Measurements from ENCODE around the gene SLC9A7. TPM values are rescaled to one million over a fixed set of nuclear protein-coding genes. Genes with fewer than 3 reads are reported as not detected.
"Not testable (repeated sequence)": the region's sequence is repeated elsewhere in the genome, so short reads cannot be mapped to it uniquely, and the experiment has no call there.

Gene SLC9A7
- polyA plus RNA-seq = 1 to 10 TPM; 1.0 to 2.0 (median 1.3) TPM

GRCh38 chrX:46758956-46759644 is at the start of gene SLC9A7:
Gene SLC9A7, minus strand, starts transcription at chrX:46759118. Its CDS starts 89 bp downstream, at chrX:46759029.
- peaks cover 13% of the 10 kb centered on the region in 2 donors for H3K4me1 Mint-ChIP-seq
- H3K4me3 Mint-ChIP-seq = peak within 1 kb of the TSS; percentile 73 to 87 (median 82)
- H3K9me3 Mint-ChIP-seq = no peaks in the 10 kb centered on the region
- H3K27me3 Mint-ChIP-seq (ENCODE audit: low read depth in 3 of 3) = peaks cover 3 to 17% (median 13%) of the 10 kb centered on the region in 3 donors
- H3K36me3 Mint-ChIP-seq = no peaks in the 10 kb centered on the region
- peak; percentile 62 to 71 (median 70) for DNase-seq
- peak within 1 kb of the TSS in 2 of 6 donors; percentile 45 to 55 for H3K27ac Mint-ChIP-seq

- H3K27me3 Mint-ChIP-seq (ENCODE audit: low read depth in 3 of 3) = peaks cover 2 to 6% (median 4%) of the 10 kb centered on the region in 3 donors
- H3K4me3 Mint-ChIP-seq = no peak overlapping the region
- no peak overlapping the region for H3K27ac Mint-ChIP-seq
These were observed 46.4 kb upstream of the SLC9A7 start for GRCh38 chrX:46805270-46805669.

GRCh38 chrX:46803140-46803539 is 44.2 kb upstream of the SLC9A7 start:
- Mint-ChIP-seq H3K36me3 (no peaks in the 10 kb centered on the region), H3K27me3 (ENCODE audit: low read depth in 3 of 3) (peaks cover 2 to 6% (median 3%) of the 10 kb centered on the region in 3 donors), H3K27ac (no peak overlapping the region), H3K9me3 (no peaks in the 10 kb centered on the region), H3K4me1 (no peaks in the 10 kb centered on the region), H3K4me3 (no peak overlapping the region)
- DNase-seq = no peak

More at GRCh38 chrX:46805270-46805669, 46.4 kb upstream of the SLC9A7 start:
- no peak for DNase-seq
- Mint-ChIP-seq H3K36me3 (no peaks in the 10 kb centered on the region), H3K9me3 (no peaks in the 10 kb centered on the region), H3K4me1 (no peaks in the 10 kb centered on the region)

GRCh38 chrX:46796574-46797191 is 37.8 kb upstream of the SLC9A7 start:
- Mint-ChIP-seq H3K27me3 (ENCODE audit: low read depth in 3 of 3) (peaks cover 0 to 4% (median 1%) of the 10 kb centered on the region in 3 donors), H3K36me3 (no peaks in the 10 kb centered on the region), H3K4me1 (peaks cover 5 to 13% of the 10 kb centered on the region in 2 donors), H3K9me3 (no peaks in the 10 kb centered on the region), H3K4me3 (no peak overlapping the region), H3K27ac (no peak overlapping the region)
- DNase-seq = peak; percentile 26 to 48 (median 44)

GRCh38 chrX:46793386-46794143 is 34.6 kb upstream of the SLC9A7 start:
- Mint-ChIP-seq H3K9me3 (no peaks in the 10 kb centered on the region), H3K36me3 (no peaks in the 10 kb centered on the region), H3K27ac (no peak overlapping the region), H3K4me1 (peaks cover 5 to 13% of the 10 kb centered on the region in 2 donors), H3K27me3 (ENCODE audit: low read depth in 3 of 3) (peaks cover 0 to 4% (median 2%) of the 10 kb centered on the region in 3 donors), H3K4me3 (no peak overlapping the region)
- DNase-seq = no peak

GRCh38 chrX:46792810-46793188 is 33.9 kb upstream of the SLC9A7 start:
- Mint-ChIP-seq H3K4me1 (peaks cover 5 to 13% of the 10 kb centered on the region in 2 donors), H3K4me3 (peak overlapping the region in 4 of 5 donors; percentile 31 to 50 (median 36))

GRCh38 chrX:46791927-46792809 is 33.2 kb upstream of the SLC9A7 start:
- H3K36me3 Mint-ChIP-seq = no peaks in the 10 kb centered on the region
- peaks cover 5 to 13% of the 10 kb centered on the region in 2 donors for H3K4me1 Mint-ChIP-seq
- peak overlapping the region in 4 of 5 donors; percentile 31 to 50 (median 36) for H3K4me3 Mint-ChIP-seq
- DNase-seq = peak in 2 of 3 donors; percentile 2 to 5
- peaks cover 0 to 4% (median 2%) of the 10 kb centered on the region in 3 donors for H3K27me3 Mint-ChIP-seq (ENCODE audit: low read depth in 3 of 3)
- no peaks in the 10 kb centered on the region for H3K9me3 Mint-ChIP-seq
- H3K27ac Mint-ChIP-seq = peak overlapping the region in 5 of 6 donors; percentile 19 to 56 (median 23)

More at GRCh38 chrX:46792810-46793188, 33.9 kb upstream of the SLC9A7 start:
- H3K36me3 Mint-ChIP-seq = no peaks in the 10 kb centered on the region
- H3K27ac Mint-ChIP-seq = peak overlapping the region in 5 of 6 donors; percentile 19 to 56 (median 23)
- H3K9me3 Mint-ChIP-seq = no peaks in the 10 kb centered on the region
- peaks cover 0 to 4% (median 2%) of the 10 kb centered on the region in 3 donors for H3K27me3 Mint-ChIP-seq (ENCODE audit: low read depth in 3 of 3)
- DNase-seq = no peak

- no peaks in the 10 kb centered on the region for H3K9me3 Mint-ChIP-seq
- H3K27me3 Mint-ChIP-seq (ENCODE audit: low read depth in 3 of 3) = peaks cover 0 to 3% (median 2%) of the 10 kb centered on the region in 3 donors
- DNase-seq = no peak
- H3K4me3 Mint-ChIP-seq = no peak overlapping the region
- H3K4me1 Mint-ChIP-seq = peaks cover 5 to 13% of the 10 kb centered on the region in 2 donors
- H3K36me3 Mint-ChIP-seq = no peaks in the 10 kb centered on the region
- H3K27ac Mint-ChIP-seq = no peak overlapping the region
These were observed 30.0 kb upstream of the SLC9A7 start for GRCh38 chrX:46788902-46789301.

GRCh38 chrX:46784437-46784836 is 25.5 kb upstream of the SLC9A7 start:
- H3K36me3 Mint-ChIP-seq; H3K9me3 Mint-ChIP-seq; H3K4me1 Mint-ChIP-seq; DNase-seq; H3K4me3 Mint-ChIP-seq; H3K27me3 Mint-ChIP-seq (ENCODE audit: low read depth in 3 of 3); H3K27ac Mint-ChIP-seq: not testable (repeated sequence)

GRCh38 chrX:46782034-46782433 is 23.1 kb upstream of the SLC9A7 start:
- Mint-ChIP-seq H3K4me1 (no peaks in the 10 kb centered on the region), H3K9me3 (no peaks in the 10 kb centered on the region)

GRCh38 chrX:46777971-46778810 is 19.3 kb upstream of the SLC9A7 start:
- H3K27me3 Mint-ChIP-seq (ENCODE audit: low read depth in 3 of 3) = peaks cover 2 to 6% (median 2%) of the 10 kb centered on the region in 3 donors
- no peak overlapping the region for H3K4me3 Mint-ChIP-seq
- H3K36me3 Mint-ChIP-seq = no peaks in the 10 kb centered on the region
- no peaks in the 10 kb centered on the region for H3K9me3 Mint-ChIP-seq
- no peaks in the 10 kb centered on the region for H3K4me1 Mint-ChIP-seq
- H3K27ac Mint-ChIP-seq = no peak overlapping the region
- no peak for DNase-seq

More at GRCh38 chrX:46782034-46782433, 23.1 kb upstream of the SLC9A7 start:
- Mint-ChIP-seq H3K4me3 (no peak overlapping the region), H3K27me3 (ENCODE audit: low read depth in 3 of 3) (peaks cover 2 to 5% (median 4%) of the 10 kb centered on the region in 3 donors), H3K36me3 (no peaks in the 10 kb centered on the region), H3K27ac (no peak overlapping the region)
- DNase-seq = no peak

- Mint-ChIP-seq H3K9me3 (no peaks in the 10 kb centered on the region), H3K27me3 (ENCODE audit: low read depth in 3 of 3) (peaks cover 0 to 2% (median 2%) of the 10 kb centered on the region in 3 donors), H3K4me1 (no peaks in the 10 kb centered on the region), H3K27ac (no peak overlapping the region), H3K4me3 (no peak overlapping the region), H3K36me3 (no peaks in the 10 kb centered on the region)
- no peak for DNase-seq
These were observed 11.9 kb upstream of the SLC9A7 start for GRCh38 chrX:46770817-46771163.
